Measurements from ENCODE around the gene KCNS1. TPM values are rescaled to one million over a fixed set of nuclear protein-coding genes. Genes with fewer than 3 reads are reported as not detected.
"Not testable (repeated sequence)": the region's sequence is repeated elsewhere in the genome, so short reads cannot be mapped to it uniquely, and the experiment has no call there.

Gene KCNS1, protein sequence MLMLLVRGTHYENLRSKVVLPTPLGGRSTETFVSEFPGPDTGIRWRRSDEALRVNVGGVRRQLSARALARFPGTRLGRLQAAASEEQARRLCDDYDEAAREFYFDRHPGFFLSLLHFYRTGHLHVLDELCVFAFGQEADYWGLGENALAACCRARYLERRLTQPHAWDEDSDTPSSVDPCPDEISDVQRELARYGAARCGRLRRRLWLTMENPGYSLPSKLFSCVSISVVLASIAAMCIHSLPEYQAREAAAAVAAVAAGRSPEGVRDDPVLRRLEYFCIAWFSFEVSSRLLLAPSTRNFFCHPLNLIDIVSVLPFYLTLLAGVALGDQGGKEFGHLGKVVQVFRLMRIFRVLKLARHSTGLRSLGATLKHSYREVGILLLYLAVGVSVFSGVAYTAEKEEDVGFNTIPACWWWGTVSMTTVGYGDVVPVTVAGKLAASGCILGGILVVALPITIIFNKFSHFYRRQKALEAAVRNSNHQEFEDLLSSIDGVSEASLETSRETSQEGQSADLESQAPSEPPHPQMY
- 0.65 TPM for polyA plus RNA-seq (2013, experiment 1 of 2)
- 0.63 TPM for polyA plus RNA-seq (2013, experiment 2 of 2)

- Histone ChIP-seq H3K4me1 (ENCODE audit: insufficient read depth, low read length) (no peaks in the 10 kb centered on the region), H3K9me3 (ENCODE audit: insufficient read depth, low read depth, low read length) (no peaks in the 10 kb centered on the region), H3K4me3 (ENCODE audit: low read length) (peak within 1 kb of the TSS; percentile 44), H3K27me3 (ENCODE audit: insufficient read depth, low read length) (peaks cover 49% of the 10 kb centered on the region), H3K36me3 (ENCODE audit: insufficient read depth, low read length) (no peaks in the 10 kb centered on the region), H3K9ac (ENCODE audit: low read depth, low read length) (peak within 1 kb of the TSS; percentile 48; the same call in 1 of the 2 replicates), H3K27ac (ENCODE audit: low read depth, low read length) (no peak within 1 kb of the TSS)
- 5% methylated on average over 36 of the region's 38 CpGs for WGBS
Observed at GRCh38 chr20:45100563-45101245, at the start of gene KCNS1. KCNS1 (minus strand) TSS chr20:45101127; CDS start chr20:45099236, 1,891 bp downstream.

DNA sequence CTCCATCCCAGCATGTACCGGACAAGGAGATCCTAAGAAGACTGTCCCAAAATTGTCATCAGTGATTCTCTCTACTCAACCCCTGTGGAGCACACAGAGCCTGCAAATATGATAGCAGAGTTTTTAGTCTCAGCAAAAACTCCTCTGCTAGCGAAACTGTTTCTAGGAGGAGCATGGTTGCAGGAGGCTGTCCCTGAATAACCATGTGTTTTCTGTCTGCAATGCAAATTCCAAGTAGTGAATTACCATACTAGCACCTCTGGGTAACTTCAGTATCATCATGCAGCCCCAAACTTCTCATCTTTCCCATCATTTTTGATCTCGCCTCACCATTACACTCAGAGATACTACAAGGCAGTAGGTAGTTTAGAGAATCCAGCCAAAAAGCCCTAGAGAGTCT is 48.1 kb upstream of the KCNS1 start:
- WGBS: 93% methylated on average over 3 of the region's 3 CpGs
- no peaks in the 10 kb centered on the region for H3K36me3 ChIP-seq (ENCODE audit: insufficient read depth, low read length)
- peaks cover 5% of the 10 kb centered on the region; the same call in 1 of the 2 replicates for H3K27me3 ChIP-seq (ENCODE audit: insufficient read depth, low read length)

DNA sequence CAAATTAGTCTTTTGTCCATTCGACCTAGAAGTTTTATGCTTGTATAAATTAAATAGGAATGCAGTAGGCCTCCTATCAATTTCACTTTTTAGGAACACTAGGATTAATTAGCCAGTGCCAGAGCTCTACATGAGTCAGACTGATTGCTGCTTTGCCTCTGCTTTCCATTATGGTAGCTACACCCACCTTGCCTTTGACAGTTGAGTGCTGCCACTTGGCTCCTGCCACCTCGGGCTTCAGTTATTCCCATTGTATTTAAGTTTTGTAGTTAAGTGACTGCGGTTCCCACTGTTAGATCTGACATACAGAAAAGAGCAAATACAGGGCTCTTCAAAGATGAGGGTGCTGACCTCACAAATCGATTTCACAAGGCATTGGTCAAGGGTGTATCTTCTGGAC is 39.9 kb upstream of the KCNS1 start:
- Histone ChIP-seq H3K9ac (ENCODE audit: low read depth, low read length) (no peak overlapping the region), H3K36me3 (ENCODE audit: insufficient read depth, low read length) (no peaks in the 10 kb centered on the region), H3K9me3 (ENCODE audit: insufficient read depth, low read depth, low read length) (no peaks in the 10 kb centered on the region), H3K4me1 (ENCODE audit: insufficient read depth, low read length) (no peaks in the 10 kb centered on the region), H3K27ac (ENCODE audit: low read depth, low read length) (no peak overlapping the region), H3K4me3 (ENCODE audit: low read length) (no peak overlapping the region), H3K27me3 (ENCODE audit: insufficient read depth, low read length) (no peaks in the 10 kb centered on the region)
- WGBS: 89% methylated on average over 3 of the region's 4 CpGs

More for the DNA sequence above, 48.1 kb upstream of the KCNS1 start:
- Histone ChIP-seq H3K4me1 (ENCODE audit: insufficient read depth, low read length) (no peaks in the 10 kb centered on the region), H3K9ac (ENCODE audit: low read depth, low read length) (no peak overlapping the region), H3K27ac (ENCODE audit: low read depth, low read length) (no peak overlapping the region), H3K9me3 (ENCODE audit: insufficient read depth, low read depth, low read length) (no peaks in the 10 kb centered on the region), H3K4me3 (ENCODE audit: low read length) (no peak overlapping the region)

GRCh38 chr20:45139733-45140375 is 38.9 kb upstream of the KCNS1 start:
- not testable (repeated sequence) for H3K27ac ChIP-seq (ENCODE audit: low read depth, low read length); H3K4me3 ChIP-seq (ENCODE audit: low read length); H3K27me3 ChIP-seq (ENCODE audit: insufficient read depth, low read length)

GRCh38 chr20:45138561-45139300 is 37.8 kb upstream of the KCNS1 start:
- no peak overlapping the region for H3K27ac ChIP-seq (ENCODE audit: low read depth, low read length)
- 62% methylated on average over 20 of the region's 20 CpGs for WGBS
- H3K27me3 ChIP-seq (ENCODE audit: insufficient read depth, low read length): no peaks in the 10 kb centered on the region
- H3K9ac ChIP-seq (ENCODE audit: low read depth, low read length): no peak overlapping the region
- no peaks in the 10 kb centered on the region for H3K4me1 ChIP-seq (ENCODE audit: insufficient read depth, low read length)
- no peaks in the 10 kb centered on the region for H3K9me3 ChIP-seq (ENCODE audit: insufficient read depth, low read depth, low read length)
- H3K36me3 ChIP-seq (ENCODE audit: insufficient read depth, low read length): no peaks in the 10 kb centered on the region
- no peak overlapping the region for H3K4me3 ChIP-seq (ENCODE audit: low read length)

More at GRCh38 chr20:45139733-45140375, 38.9 kb upstream of the KCNS1 start:
- not testable (repeated sequence) for H3K4me1 ChIP-seq (ENCODE audit: insufficient read depth, low read length); H3K9ac ChIP-seq (ENCODE audit: low read depth, low read length); H3K9me3 ChIP-seq (ENCODE audit: insufficient read depth, low read depth, low read length); H3K36me3 ChIP-seq (ENCODE audit: insufficient read depth, low read length)
- WGBS: 86% methylated on average over 5 of the region's 5 CpGs

GRCh38 chr20:45136911-45137310 is 36.0 kb upstream of the KCNS1 start:
- H3K9me3 ChIP-seq (ENCODE audit: insufficient read depth, low read depth, low read length): no peaks in the 10 kb centered on the region
- H3K27ac ChIP-seq (ENCODE audit: low read depth, low read length): no peak overlapping the region
- H3K4me3 ChIP-seq (ENCODE audit: low read length): no peak overlapping the region
- no peaks in the 10 kb centered on the region for H3K4me1 ChIP-seq (ENCODE audit: insufficient read depth, low read length)
- H3K9ac ChIP-seq (ENCODE audit: low read depth, low read length): no peak overlapping the region
- H3K36me3 ChIP-seq (ENCODE audit: insufficient read depth, low read length): no peaks in the 10 kb centered on the region
- WGBS: 89% methylated on average over 2 of the region's 2 CpGs
- H3K27me3 ChIP-seq (ENCODE audit: insufficient read depth, low read length): no peaks in the 10 kb centered on the region

GRCh38 chr20:45128099-45128498 is 27.2 kb upstream of the KCNS1 start:
- H3K36me3 ChIP-seq (ENCODE audit: insufficient read depth, low read length): no peaks in the 10 kb centered on the region
- 0 out of 2 replicates have a peak, but pooled peaks cover 7% of the 10 kb centered on the region for H3K27me3 ChIP-seq (ENCODE audit: insufficient read depth, low read length)
- 84% methylated on average over 2 of the region's 2 CpGs for WGBS
- no peak overlapping the region for H3K4me3 ChIP-seq (ENCODE audit: low read length)
- H3K27ac ChIP-seq (ENCODE audit: low read depth, low read length): no peak overlapping the region
- H3K9ac ChIP-seq (ENCODE audit: low read depth, low read length): no peak overlapping the region
- no peaks in the 10 kb centered on the region for H3K4me1 ChIP-seq (ENCODE audit: insufficient read depth, low read length)
- H3K9me3 ChIP-seq (ENCODE audit: insufficient read depth, low read depth, low read length): no peaks in the 10 kb centered on the region

GRCh38 chr20:45124365-45124764 is 23.4 kb upstream of the KCNS1 start, which contains the start of gene WFDC12:
WFDC12 (minus strand) TSS chr20:45124465; CDS start chr20:45124447, 18 bp downstream.
- Histone ChIP-seq H3K4me3 (ENCODE audit: low read length) (no peak within 1 kb of the TSS), H3K27ac (ENCODE audit: low read depth, low read length) (no peak within 1 kb of the TSS), H3K36me3 (ENCODE audit: insufficient read depth, low read length) (no peaks in the 10 kb centered on the region), H3K9ac (ENCODE audit: low read depth, low read length) (no peak within 1 kb of the TSS), H3K9me3 (ENCODE audit: insufficient read depth, low read depth, low read length) (no peaks in the 10 kb centered on the region), H3K27me3 (ENCODE audit: insufficient read depth, low read length) (no peaks in the 10 kb centered on the region), H3K4me1 (ENCODE audit: insufficient read depth, low read length) (no peaks in the 10 kb centered on the region)
- 92% methylated on average over 6 of the region's 6 CpGs for WGBS

DNA sequence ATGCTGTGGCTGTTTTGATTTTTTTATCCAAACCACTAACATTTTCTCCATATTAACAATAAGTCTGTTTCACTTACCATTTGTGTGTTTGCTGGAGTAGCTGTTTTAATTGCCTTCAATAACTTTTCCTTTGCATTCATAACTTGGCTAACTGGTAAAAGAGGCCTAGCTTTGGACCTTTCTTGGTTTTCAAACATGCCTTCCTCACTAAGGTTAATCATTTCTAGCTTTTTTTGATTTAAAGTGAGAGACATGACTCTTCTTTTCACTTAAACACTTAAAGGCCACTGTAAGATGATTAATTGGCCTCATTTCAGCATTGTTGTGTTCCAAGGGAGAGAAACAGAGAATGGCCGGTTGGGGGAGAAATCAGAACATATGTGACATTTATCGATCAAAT is 20.5 kb upstream of the KCNS1 start:
- no peaks in the 10 kb centered on the region for H3K27me3 ChIP-seq (ENCODE audit: insufficient read depth, low read length)
- H3K36me3 ChIP-seq (ENCODE audit: insufficient read depth, low read length): no peaks in the 10 kb centered on the region
- H3K4me3 ChIP-seq (ENCODE audit: low read length): no peak overlapping the region
- H3K9ac ChIP-seq (ENCODE audit: low read depth, low read length): no peak overlapping the region
- WGBS: 95% methylated on average over 2 of the region's 2 CpGs
- no peak overlapping the region for H3K27ac ChIP-seq (ENCODE audit: low read depth, low read length)
- H3K9me3 ChIP-seq (ENCODE audit: insufficient read depth, low read depth, low read length): no peaks in the 10 kb centered on the region
- H3K4me1 ChIP-seq (ENCODE audit: insufficient read depth, low read length): no peaks in the 10 kb centered on the region

DNA sequence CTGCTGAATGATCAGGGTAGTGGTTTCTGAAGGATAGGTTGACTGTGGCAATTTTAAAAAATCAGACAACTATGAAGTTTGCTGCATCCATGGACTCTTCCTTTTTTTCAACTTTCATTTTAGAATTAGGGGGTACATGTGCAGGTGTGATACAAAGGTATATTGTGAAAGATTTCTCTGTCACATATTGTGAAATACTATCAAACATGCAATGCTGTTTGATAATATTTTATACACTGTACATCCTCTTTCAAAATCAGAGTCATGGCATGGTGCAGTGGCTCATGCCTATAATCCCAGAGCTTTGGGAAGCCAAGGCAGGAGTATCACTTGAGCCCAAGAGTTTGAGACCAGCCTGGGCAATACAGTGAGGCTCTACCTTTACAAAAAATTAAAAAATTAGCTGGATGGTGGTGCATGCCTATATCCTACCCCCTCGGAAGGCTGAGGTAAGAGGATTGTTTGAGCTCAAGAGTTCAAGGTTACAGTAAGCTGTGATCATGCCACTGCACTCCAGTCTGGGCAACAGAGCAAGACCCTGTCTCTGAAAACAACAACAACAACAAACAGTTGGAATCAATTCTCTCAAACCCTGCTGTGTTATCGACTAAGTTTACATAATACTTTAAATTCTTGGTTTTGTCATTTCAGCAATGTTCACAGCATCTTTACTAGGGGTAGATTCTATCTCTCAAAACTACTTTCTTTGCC is 18.8 kb upstream of the KCNS1 start:
- Histone ChIP-seq H3K27ac (ENCODE audit: low read depth, low read length) (no peak overlapping the region), H3K36me3 (ENCODE audit: insufficient read depth, low read length) (no peaks in the 10 kb centered on the region), H3K9me3 (ENCODE audit: insufficient read depth, low read depth, low read length) (no peaks in the 10 kb centered on the region), H3K4me3 (ENCODE audit: low read length) (no peak overlapping the region), H3K4me1 (ENCODE audit: insufficient read depth, low read length) (peaks cover 3% of the 10 kb centered on the region; the same call in 1 of the 2 replicates), H3K9ac (ENCODE audit: low read depth, low read length) (no peak overlapping the region), H3K27me3 (ENCODE audit: insufficient read depth, low read length) (no peaks in the 10 kb centered on the region)
- WGBS: 95% methylated on average over 2 of the region's 2 CpGs
